Stimulated activated CD8-positive, alpha-beta memory T cell treated with anti-CD3 and anti-CD28 coated beads, Interleukin-7, amount 100 ng/mL, for 24 hours (primary cell): ENCODE data around the gene SASH3.

Experiments
- DNase-seq: peaks from one replicate; pipeline ENCODE4 v3.0.0-alpha.2; 2020; ENCODE audit warnings: low read depth

The SASH3 gene

GRCh38 chrX:129783291-129783713 is 3.6 kb downstream of the SASH3 start:
- no peak for DNase-seq

GRCh38 chrX:129784371-129784770 is 4.6 kb downstream of the SASH3 start:
- no peak for DNase-seq

- DNase-seq, result no peak
These were observed 5.6 kb downstream of the SASH3 start for GRCh38 chrX:129785160-129785947.

GRCh38 chrX:129786210-129786651 is 6.5 kb downstream of the SASH3 start:
- no peak for DNase-seq

- no peak for DNase-seq
These were observed 7.7 kb downstream of the SASH3 start for GRCh38 chrX:129787336-129788055.

- DNase-seq, result no peak
These were observed 8.8 kb downstream of the SASH3 start for GRCh38 chrX:129788527-129788926.

- DNase-seq, result no peak
These were observed 10.4 kb downstream of the SASH3 start for GRCh38 chrX:129790146-129790545.

GRCh38 chrX:129790808-129791207 is 11.1 kb downstream of the SASH3 start:
- no peak for DNase-seq

- no peak for DNase-seq
These were observed 11.6 kb downstream of the SASH3 start for GRCh38 chrX:129791336-129791735.

- no peak for DNase-seq
These were observed 12.3 kb downstream of the SASH3 start for GRCh38 chrX:129791961-129792570.

GRCh38 chrX:129792586-129793291 is 13.0 kb downstream of the SASH3 start:
- no peak for DNase-seq

GRCh38 chrX:129793604-129794191 is 13.9 kb downstream of the SASH3 start:
- no peak for DNase-seq

- DNase-seq, result no peak
These were observed 15.8 kb downstream of the SASH3 start for GRCh38 chrX:129795584-129795983.

- DNase-seq, result no peak
These were observed 17.6 kb downstream of the SASH3 start for GRCh38 chrX:129797251-129797906.

GRCh38 chrX:129798456-129798855 is 18.7 kb downstream of the SASH3 start:
- no peak for DNase-seq

- no peak for DNase-seq
These were observed 19.1 kb downstream of the SASH3 start for GRCh38 chrX:129798888-129799287.

GRCh38 chrX:129800186-129800585 is 20.4 kb downstream of the SASH3 start:
- no peak for DNase-seq

GRCh38 chrX:129802863-129803262 is 23.1 kb downstream of the SASH3 start:
- no peak for DNase-seq

- DNase-seq, result no peak
These were observed 25.1 kb downstream of the SASH3 start for GRCh38 chrX:129804806-129805205.

GRCh38 chrX:129808158-129808828 is 28.5 kb downstream of the SASH3 start:
- no peak for DNase-seq
